Thyroid gland (tissue), 4 donors: ENCODE results near the gene NCBP3.

Experiments used
- CTCF ChIP-seq, 6 experiments: fragments of 200-600 bp in 3 of 6; fragments of 450-650 bp in 3 of 6; sonication (generic) in 3 of 6; IDR thresholded peaks; one replicate each; pipeline ENCODE4 v1.5.1; 2016 to 2019; ENCODE audit warnings: antibody characterized with exemption in 6 of 6, mild to moderate bottlenecking in 2 of 6, inconsistent platforms in 1 of 6, moderate library complexity in 1 of 6
- POLR2A ChIP-seq, 2 donors: fragments of 450-650 bp; IDR thresholded peaks; one replicate each; pipeline ENCODE4 v1.6.1; 2017; ENCODE audit warnings: antibody characterized with exemption in 2 of 2, mild to moderate bottlenecking in 2 of 2, moderate library complexity in 1 of 2

DNA sequence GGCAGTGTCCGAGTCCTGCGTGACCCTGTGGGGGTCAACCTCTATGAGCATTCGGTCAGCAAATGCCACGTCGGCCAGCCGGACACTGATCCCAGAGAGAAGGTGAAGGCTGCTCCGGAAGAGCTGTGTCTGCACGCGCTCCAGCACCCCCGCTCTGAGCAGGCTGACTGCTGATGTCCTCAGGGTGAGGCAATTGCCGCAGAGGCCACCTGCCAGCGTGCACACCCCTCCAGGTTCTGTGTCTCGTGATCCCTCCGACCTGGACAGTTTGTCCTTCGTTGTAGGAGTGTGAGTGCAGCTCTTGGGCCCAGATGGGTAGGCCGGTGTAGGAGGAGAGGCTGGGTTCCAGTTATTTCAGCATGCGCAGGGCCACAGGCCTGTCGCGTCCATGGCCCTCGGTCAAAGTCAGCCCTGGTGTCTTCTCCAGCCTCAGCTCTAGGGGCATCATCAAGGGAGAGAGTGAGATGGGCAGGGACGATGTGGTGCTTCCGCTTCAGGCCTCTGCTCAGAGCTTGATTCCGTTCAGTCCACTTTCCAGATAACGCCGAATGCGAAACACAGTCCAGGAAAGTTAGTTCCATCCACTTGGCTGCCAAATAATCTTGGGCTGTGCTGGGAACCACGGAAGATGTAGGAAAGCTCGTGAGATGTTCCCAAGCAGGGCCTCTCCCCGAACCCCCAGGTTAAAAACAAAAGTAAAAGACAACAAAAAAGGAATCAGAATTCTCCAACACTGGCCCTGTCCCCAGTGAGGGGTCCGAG, 15.1 kb upstream of the NCBP3 start:
- TF ChIP-seq CTCF (IDR thresholded peaks at IDR 0.05): no peak
- TF ChIP-seq POLR2A (IDR thresholded peaks at IDR 0.05): no peak
